Measurements from ENCODE around the gene PDLIM3.
"Not testable (repeated sequence)": the region's sequence is repeated elsewhere in the genome, so short reads cannot be mapped to it uniquely, and the experiment has no call there.

DNA sequence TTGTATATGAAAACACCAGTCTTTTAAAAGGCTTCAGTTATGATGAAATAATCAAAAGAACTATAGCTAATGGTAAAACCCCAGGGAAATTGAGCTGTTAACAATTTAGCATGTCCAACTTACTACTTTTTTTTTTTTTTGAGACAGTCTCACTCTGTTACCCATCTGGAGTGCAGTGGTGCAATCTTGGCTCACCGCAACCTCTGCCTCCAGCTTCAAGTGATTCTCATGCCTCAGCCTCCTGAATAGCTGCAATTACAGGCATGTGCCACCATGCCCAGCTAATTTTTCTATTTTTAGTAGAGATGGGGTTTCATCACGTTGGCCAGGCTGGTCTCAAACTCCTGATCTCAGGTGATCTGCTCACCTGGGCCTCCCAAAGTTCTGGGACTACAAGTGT is 24.1 kb downstream of the PDLIM3 start:
- TF ChIP-seq, protein P1, sequence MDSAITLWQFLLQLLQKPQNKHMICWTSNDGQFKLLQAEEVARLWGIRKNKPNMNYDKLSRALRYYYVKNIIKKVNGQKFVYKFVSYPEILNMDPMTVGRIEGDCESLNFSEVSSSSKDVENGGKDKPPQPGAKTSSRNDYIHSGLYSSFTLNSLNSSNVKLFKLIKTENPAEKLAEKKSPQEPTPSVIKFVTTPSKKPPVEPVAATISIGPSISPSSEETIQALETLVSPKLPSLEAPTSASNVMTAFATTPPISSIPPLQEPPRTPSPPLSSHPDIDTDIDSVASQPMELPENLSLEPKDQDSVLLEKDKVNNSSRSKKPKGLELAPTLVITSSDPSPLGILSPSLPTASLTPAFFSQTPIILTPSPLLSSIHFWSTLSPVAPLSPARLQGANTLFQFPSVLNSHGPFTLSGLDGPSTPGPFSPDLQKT (IDR thresholded peaks at IDR 0.05; ENCODE audit: borderline replicate concordance, low read depth, low read length) = not testable (repeated sequence)
- not testable (repeated sequence) for TF ChIP-seq YY1 (tag by site-specific recombination; IDR thresholded peaks at IDR 0.05); ZNF560 (tag by site-specific recombination; IDR thresholded peaks at IDR 0.05; ENCODE audit: borderline replicate concordance); ZNF530 (tag by site-specific recombination; IDR thresholded peaks at IDR 0.05; ENCODE audit: low read depth); ZFP41 (tag by site-specific recombination; IDR thresholded peaks at IDR 0.05; ENCODE audit: borderline replicate concordance)
- TF ChIP-seq, protein P2, sequence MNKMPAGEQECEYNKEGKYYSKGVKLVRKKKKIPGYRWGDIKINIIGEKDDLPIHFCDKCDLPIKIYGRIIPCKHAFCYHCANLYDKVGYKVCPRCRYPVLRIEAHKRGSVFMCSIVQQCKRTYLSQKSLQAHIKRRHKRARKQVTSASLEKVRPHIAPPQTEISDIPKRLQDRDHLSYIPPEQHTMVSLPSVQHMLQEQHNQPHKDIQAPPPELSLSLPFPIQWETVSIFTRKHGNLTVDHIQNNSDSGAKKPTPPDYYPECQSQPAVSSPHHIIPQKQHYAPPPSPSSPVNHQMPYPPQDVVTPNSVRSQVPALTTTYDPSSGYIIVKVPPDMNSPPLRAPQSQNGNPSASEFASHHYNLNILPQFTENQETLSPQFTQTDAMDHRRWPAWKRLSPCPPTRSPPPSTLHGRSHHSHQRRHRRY (tag by site-specific recombination; IDR thresholded peaks at IDR 0.05) = not testable (repeated sequence)
- TF ChIP-seq, protein P3, sequence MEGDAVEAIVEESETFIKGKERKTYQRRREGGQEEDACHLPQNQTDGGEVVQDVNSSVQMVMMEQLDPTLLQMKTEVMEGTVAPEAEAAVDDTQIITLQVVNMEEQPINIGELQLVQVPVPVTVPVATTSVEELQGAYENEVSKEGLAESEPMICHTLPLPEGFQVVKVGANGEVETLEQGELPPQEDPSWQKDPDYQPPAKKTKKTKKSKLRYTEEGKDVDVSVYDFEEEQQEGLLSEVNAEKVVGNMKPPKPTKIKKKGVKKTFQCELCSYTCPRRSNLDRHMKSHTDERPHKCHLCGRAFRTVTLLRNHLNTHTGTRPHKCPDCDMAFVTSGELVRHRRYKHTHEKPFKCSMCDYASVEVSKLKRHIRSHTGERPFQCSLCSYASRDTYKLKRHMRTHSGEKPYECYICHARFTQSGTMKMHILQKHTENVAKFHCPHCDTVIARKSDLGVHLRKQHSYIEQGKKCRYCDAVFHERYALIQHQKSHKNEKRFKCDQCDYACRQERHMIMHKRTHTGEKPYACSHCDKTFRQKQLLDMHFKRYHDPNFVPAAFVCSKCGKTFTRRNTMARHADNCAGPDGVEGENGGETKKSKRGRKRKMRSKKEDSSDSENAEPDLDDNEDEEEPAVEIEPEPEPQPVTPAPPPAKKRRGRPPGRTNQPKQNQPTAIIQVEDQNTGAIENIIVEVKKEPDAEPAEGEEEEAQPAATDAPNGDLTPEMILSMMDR (tag by site-specific recombination; IDR thresholded peaks at IDR 0.05) = not testable (repeated sequence)

Measured in HEK293 (cell line).